ENCODE measurements around the gene AQP3.
"Not testable (repeated sequence)": the region's sequence is repeated elsewhere in the genome, so short reads cannot be mapped to it uniquely, and the experiment has no call there.

AQP3 gene

GRCh38 chr9:33414889-33415500 is 32.4 kb downstream of the AQP3 start:
- DNase-seq (ENCODE audit: low spot score) = no peak

- DNase-seq (ENCODE audit: low spot score) = no peak
These were observed 33.1 kb downstream of the AQP3 start for GRCh38 chr9:33414268-33414667.

- DNase-seq (ENCODE audit: low spot score) = no peak
These were observed 39.3 kb downstream of the AQP3 start for GRCh38 chr9:33408087-33408486.

- DNase-seq (ENCODE audit: low spot score) = no peak
These were observed 40.3 kb downstream of the AQP3 start for GRCh38 chr9:33407061-33407460.

GRCh38 chr9:33404788-33405362 is 42.5 kb downstream of the AQP3 start:
- DNase-seq (ENCODE audit: low spot score) = no peak

GRCh38 chr9:33403941-33404787 is 43.2 kb downstream of the AQP3 start:
- DNase-seq (ENCODE audit: low spot score) = no peak

GRCh38 chr9:33402371-33402770 is 45.0 kb downstream of the AQP3 start, which contains the start of gene AQP7:
Gene AQP7 (minus strand): TSS chr9:33402568. CDS start chr9:33401262, 1,306 bp downstream.
- not testable (repeated sequence) for DNase-seq (ENCODE audit: low spot score)

GRCh38 chr9:33401809-33402208 is 45.6 kb downstream of the AQP3 start:
- not testable (repeated sequence) for DNase-seq (ENCODE audit: low spot score)

- not testable (repeated sequence) for DNase-seq (ENCODE audit: low spot score)
These were observed 48.3 kb downstream of the AQP3 start for GRCh38 chr9:33399047-33399446.

GRCh38 chr9:33397801-33398200 is 49.6 kb downstream of the AQP3 start:
- not testable (repeated sequence) for DNase-seq (ENCODE audit: low spot score)

GRCh38 chr9:33395159-33395879 is 52.1 kb downstream of the AQP3 start:
- not testable (repeated sequence) for DNase-seq (ENCODE audit: low spot score)

- DNase-seq (ENCODE audit: low spot score) = not testable (repeated sequence)
These were observed 53.4 kb downstream of the AQP3 start for GRCh38 chr9:33393986-33394385.

GRCh38 chr9:33393581-33393980 is 53.8 kb downstream of the AQP3 start:
- DNase-seq (ENCODE audit: low spot score) = no peak

GRCh38 chr9:33392591-33393021 is 54.8 kb downstream of the AQP3 start:
- not testable (repeated sequence) for DNase-seq (ENCODE audit: low spot score)
